ENCODE results near the gene NSUN4. TPM values are rescaled to one million over a fixed set of nuclear protein-coding genes. Genes with fewer than 3 reads are reported as not detected.

Gene NSUN4
- total and polyA plus RNA-seq, 2 of the 13 experiments (the other 11 are each of a cell fraction or from before 2014, with no cell fraction given), result 21.5 to 23.5 TPM

DNA sequence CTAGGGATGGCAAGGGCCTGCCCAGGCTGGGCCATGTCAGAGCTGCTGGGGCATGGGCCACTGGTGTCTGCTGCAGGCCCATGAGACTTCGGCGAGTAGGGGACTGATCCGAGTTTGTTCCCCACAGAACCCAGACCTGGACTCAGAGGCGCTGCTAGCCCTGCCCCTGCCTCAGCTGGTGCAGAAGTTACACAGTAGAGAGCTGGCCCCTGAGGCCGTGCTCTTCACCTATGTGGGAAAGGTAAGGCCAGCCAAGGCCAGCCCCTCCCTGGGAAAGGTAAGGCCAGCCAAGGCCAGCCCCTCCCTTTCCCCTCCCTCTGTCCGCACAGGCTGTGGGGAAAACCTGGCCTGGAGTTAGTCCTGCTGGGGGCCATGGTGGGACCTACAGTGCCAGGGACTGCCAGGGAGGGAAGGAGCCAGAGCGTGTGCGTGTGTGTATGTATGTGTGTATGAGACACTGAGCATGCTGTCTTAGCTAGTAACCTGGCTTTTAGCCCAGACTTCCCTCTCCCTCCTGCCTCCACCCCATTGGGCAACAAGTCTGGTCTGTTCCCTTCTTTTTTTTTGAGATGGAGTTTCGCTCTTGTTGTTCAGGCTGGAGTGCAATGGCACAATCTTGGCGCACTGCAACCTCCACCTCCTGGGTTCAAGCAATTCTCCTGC lies 61.5 kb downstream of the NSUN4 start (continued):
- TF ChIP-seq, protein P1, sequence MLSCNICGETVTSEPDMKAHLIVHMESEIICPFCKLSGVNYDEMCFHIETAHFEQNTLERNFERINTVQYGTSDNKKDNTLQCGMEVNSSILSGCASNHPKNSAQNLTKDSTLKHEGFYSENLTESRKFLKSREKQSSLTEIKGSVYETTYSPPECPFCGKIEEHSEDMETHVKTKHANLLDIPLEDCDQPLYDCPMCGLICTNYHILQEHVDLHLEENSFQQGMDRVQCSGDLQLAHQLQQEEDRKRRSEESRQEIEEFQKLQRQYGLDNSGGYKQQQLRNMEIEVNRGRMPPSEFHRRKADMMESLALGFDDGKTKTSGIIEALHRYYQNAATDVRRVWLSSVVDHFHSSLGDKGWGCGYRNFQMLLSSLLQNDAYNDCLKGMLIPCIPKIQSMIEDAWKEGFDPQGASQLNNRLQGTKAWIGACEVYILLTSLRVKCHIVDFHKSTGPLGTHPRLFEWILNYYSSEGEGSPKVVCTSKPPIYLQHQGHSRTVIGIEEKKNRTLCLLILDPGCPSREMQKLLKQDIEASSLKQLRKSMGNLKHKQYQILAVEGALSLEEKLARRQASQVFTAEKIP (CRISPR knock-in tag; IDR thresholded peaks at IDR 0.05; ENCODE audit: borderline replicate concordance), result no peak
- TF ChIP-seq ZSCAN12 (CRISPR knock-in tag; IDR thresholded peaks at IDR 0.05) (no peak), PITX1 (CRISPR knock-in tag; IDR thresholded peaks at IDR 0.05) (peak; percentile 24; the same call in 1 of the 2 replicates), ZNF432 (CRISPR knock-in tag; IDR thresholded peaks at IDR 0.05; ENCODE audit: borderline replicate concordance) (no peak), ZNF703 (CRISPR knock-in tag; IDR thresholded peaks at IDR 0.05; ENCODE audit: borderline replicate concordance) (no peak), POLR2AphosphoS5 (IDR thresholded peaks at IDR 0.05; ENCODE audit: low read depth, low read length) (no peak), MED8 (CRISPR knock-in tag; IDR thresholded peaks at IDR 0.05; ENCODE audit: insufficient replicate concordance) (no peak), ZSCAN21 (CRISPR knock-in tag; IDR thresholded peaks at IDR 0.05; ENCODE audit: borderline replicate concordance) (0 out of 2 replicates have a peak, but pooled peaks have one; percentile 37), ARNT (IDR thresholded peaks at IDR 0.05) (no peak)
- TF ChIP-seq, protein P2, sequence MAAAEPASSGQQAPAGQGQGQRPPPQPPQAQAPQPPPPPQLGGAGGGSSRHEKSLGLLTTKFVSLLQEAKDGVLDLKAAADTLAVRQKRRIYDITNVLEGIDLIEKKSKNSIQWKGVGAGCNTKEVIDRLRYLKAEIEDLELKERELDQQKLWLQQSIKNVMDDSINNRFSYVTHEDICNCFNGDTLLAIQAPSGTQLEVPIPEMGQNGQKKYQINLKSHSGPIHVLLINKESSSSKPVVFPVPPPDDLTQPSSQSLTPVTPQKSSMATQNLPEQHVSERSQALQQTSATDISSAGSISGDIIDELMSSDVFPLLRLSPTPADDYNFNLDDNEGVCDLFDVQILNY (CRISPR knock-in tag; conservative IDR thresholded peaks at IDR 0.05), result no peak
- TF ChIP-seq, protein P3, sequence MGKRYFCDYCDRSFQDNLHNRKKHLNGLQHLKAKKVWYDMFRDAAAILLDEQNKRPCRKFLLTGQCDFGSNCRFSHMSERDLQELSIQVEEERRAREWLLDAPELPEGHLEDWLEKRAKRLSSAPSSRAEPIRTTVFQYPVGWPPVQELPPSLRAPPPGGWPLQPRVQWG (CRISPR knock-in tag; IDR thresholded peaks at IDR 0.05; ENCODE audit: borderline replicate concordance, low read depth), result no peak
- TF ChIP-seq, protein P4, sequence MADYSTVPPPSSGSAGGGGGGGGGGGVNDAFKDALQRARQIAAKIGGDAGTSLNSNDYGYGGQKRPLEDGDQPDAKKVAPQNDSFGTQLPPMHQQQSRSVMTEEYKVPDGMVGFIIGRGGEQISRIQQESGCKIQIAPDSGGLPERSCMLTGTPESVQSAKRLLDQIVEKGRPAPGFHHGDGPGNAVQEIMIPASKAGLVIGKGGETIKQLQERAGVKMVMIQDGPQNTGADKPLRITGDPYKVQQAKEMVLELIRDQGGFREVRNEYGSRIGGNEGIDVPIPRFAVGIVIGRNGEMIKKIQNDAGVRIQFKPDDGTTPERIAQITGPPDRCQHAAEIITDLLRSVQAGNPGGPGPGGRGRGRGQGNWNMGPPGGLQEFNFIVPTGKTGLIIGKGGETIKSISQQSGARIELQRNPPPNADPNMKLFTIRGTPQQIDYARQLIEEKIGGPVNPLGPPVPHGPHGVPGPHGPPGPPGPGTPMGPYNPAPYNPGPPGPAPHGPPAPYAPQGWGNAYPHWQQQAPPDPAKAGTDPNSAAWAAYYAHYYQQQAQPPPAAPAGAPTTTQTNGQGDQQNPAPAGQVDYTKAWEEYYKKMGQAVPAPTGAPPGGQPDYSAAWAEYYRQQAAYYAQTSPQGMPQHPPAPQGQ (CRISPR knock-in tag; IDR thresholded peaks at IDR 0.05; ENCODE audit: borderline replicate concordance), result no peak
- TF ChIP-seq, protein P5, sequence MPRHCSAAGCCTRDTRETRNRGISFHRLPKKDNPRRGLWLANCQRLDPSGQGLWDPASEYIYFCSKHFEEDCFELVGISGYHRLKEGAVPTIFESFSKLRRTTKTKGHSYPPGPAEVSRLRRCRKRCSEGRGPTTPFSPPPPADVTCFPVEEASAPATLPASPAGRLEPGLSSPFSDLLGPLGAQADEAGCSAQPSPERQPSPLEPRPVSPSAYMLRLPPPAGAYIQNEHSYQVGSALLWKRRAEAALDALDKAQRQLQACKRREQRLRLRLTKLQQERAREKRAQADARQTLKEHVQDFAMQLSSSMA (CRISPR knock-in tag; IDR thresholded peaks at IDR 0.05), result no peak
- TF ChIP-seq, protein P6, sequence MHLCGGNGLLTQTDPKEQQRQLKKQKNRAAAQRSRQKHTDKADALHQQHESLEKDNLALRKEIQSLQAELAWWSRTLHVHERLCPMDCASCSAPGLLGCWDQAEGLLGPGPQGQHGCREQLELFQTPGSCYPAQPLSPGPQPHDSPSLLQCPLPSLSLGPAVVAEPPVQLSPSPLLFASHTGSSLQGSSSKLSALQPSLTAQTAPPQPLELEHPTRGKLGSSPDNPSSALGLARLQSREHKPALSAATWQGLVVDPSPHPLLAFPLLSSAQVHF (CRISPR knock-in tag; IDR thresholded peaks at IDR 0.05), result no peak
- TF ChIP-seq, protein P7, sequence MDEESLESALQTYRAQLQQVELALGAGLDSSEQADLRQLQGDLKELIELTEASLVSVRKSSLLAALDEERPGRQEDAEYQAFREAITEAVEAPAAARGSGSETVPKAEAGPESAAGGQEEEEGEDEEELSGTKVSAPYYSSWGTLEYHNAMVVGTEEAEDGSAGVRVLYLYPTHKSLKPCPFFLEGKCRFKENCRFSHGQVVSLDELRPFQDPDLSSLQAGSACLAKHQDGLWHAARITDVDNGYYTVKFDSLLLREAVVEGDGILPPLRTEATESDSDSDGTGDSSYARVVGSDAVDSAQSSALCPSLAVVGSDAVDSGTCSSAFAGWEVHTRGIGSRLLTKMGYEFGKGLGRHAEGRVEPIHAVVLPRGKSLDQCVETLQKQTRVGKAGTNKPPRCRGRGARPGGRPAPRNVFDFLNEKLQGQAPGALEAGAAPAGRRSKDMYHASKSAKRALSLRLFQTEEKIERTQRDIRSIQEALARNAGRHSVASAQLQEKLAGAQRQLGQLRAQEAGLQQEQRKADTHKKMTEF (CRISPR knock-in tag; IDR thresholded peaks at IDR 0.05), result no peak
- TF ChIP-seq, protein P8, sequence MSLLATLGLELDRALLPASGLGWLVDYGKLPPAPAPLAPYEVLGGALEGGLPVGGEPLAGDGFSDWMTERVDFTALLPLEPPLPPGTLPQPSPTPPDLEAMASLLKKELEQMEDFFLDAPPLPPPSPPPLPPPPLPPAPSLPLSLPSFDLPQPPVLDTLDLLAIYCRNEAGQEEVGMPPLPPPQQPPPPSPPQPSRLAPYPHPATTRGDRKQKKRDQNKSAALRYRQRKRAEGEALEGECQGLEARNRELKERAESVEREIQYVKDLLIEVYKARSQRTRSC (CRISPR knock-in tag; IDR thresholded peaks at IDR 0.05; ENCODE audit: low read depth), result no peak

All from HepG2 (cell line).